GM23248 (cell line): ENCODE results near the gene YPEL2. TPM values are rescaled to one million over a fixed set of nuclear protein-coding genes. Genes with fewer than 3 reads are reported as not detected.

Experiments used
- DNase-seq: peaks from one replicate; pipeline ENCODE4 v3.0.0-alpha.2; 2015
- H2AFZ ChIP-seq: fragments of 200-600 bp; sonication (generic); 2 replicates; pipeline ENCODE4 v1.6.1; 2016; ENCODE audit warnings: antibody characterized with exemption
- H3F3A ChIP-seq: fragments of 200-600 bp; sonication (generic); 2 replicates; pipeline ENCODE4 v1.6.1; 2016; ENCODE audit warnings: mild to moderate bottlenecking, antibody characterized with exemption, mixed run types; ENCODE audit not compliant: insufficient read depth
- H3K27ac ChIP-seq: fragments of 200-600 bp; sonication (generic); 2 replicates; pipeline ENCODE4 v1.5.1; 2016; ENCODE audit warnings: mild to moderate bottlenecking
- H3K27me3 ChIP-seq: fragments of 200-600 bp; sonication (generic); replicated peaks from 2 replicates; pipeline ENCODE4 v1.6.1; 2016; ENCODE audit warnings: mild to moderate bottlenecking; ENCODE audit not compliant: insufficient read depth
- H3K36me3 ChIP-seq: fragments of 200-600 bp; sonication (generic); 2 replicates; pipeline ENCODE4 v1.6.1; 2016; ENCODE audit warnings: low read depth, mild to moderate bottlenecking
- H3K4me1 ChIP-seq: fragments of 200-600 bp; sonication (generic); 2 replicates; pipeline ENCODE4 v1.6.1; 2016; ENCODE audit warnings: mild to moderate bottlenecking; ENCODE audit not compliant: insufficient read depth
- H3K4me2 ChIP-seq: fragments of 200-600 bp; sonication (generic); one replicate; pipeline ENCODE4 v1.6.1; 2016; ENCODE audit warnings: mild to moderate bottlenecking; ENCODE audit not compliant: unreplicated experiment
- H3K4me3 ChIP-seq: fragments of 200-600 bp; sonication (generic); 2 replicates; pipeline ENCODE4 v1.5.1; 2016; ENCODE audit warnings: mild to moderate bottlenecking
- H3K79me2 ChIP-seq: fragments of 200-600 bp; sonication (generic); 2 replicates; pipeline ENCODE4 v1.6.1; 2016; ENCODE audit warnings: mild to moderate bottlenecking; ENCODE audit not compliant: insufficient read depth
- H3K9ac ChIP-seq: fragments of 200-600 bp; sonication (generic); 2 replicates; pipeline ENCODE4 v1.6.1; 2016; ENCODE audit warnings: mild to moderate bottlenecking
- H3K9me2 ChIP-seq: fragments of 200-600 bp; sonication (generic); 2 replicates; pipeline ENCODE4 v1.6.1; 2016; ENCODE audit warnings: mixed run types, mild to moderate bottlenecking, moderate library complexity; ENCODE audit not compliant: insufficient read depth
- H3K9me3 ChIP-seq: fragments of 200-600 bp; sonication (generic); one replicate; pipeline ENCODE4 v1.6.1; 2017; ENCODE audit warnings: low read depth
- H4K20me1 ChIP-seq: fragments of 200-600 bp; sonication (generic); 2 replicates; pipeline ENCODE4 v1.6.0; 2016; ENCODE audit not compliant: insufficient read depth
- EZH2 ChIP-seq: fragments of 200-600 bp; sonication (generic); IDR thresholded peaks from 2 replicates; pipeline ENCODE4 v1.6.1; 2018; ENCODE audit warnings: antibody characterized with exemption, mild to moderate bottlenecking; ENCODE audit not compliant: insufficient read depth, poor library complexity, severe bottlenecking
- EZH2phosphoT487 ChIP-seq: fragments of 200-600 bp; sonication (generic); IDR thresholded peaks from 2 replicates; pipeline ENCODE4 v1.6.1; 2018; ENCODE audit warnings: antibody characterized with exemption, moderate library complexity, mild to moderate bottlenecking, low read depth; ENCODE audit not compliant: insufficient read depth
- WGBS, 2 experiments: methylation state at CpG; one replicate each; pipeline ENCODE4 v1.1.6; 2015 to 2017; ENCODE audit warnings: low lambda C conversion rate in 2 of 2, low coverage in 1 of 2; ENCODE audit errors: missing lambda C conversion rate in 2 of 2; 5-methylcytosine and 5-hydroxymethylcytosine counted together
- in situ Hi-C: fragments of 300-500 bp; cut with MboI; formaldehyde crosslinking; loops from 2 replicates; pipeline ENCODE4 v1.15.0; 2020
- polyA plus RNA-seq: library from polyadenylated mRNA; unstranded; fragments of >200 nt; fragmentation: Nextera tagmentation; extraction: Ambion mirVana; gene quantifications from 2 replicates; pipeline ENCODE4 v1.2.1, GENCODE V29; 2016
- total RNA-seq: library from RNA; depleted of rRNA; stranded (reverse); fragments of >200 nt; shearing (Covaris generic); gene quantifications from 2 replicates; pipeline ENCODE4 v1.2.3, GENCODE V29; 2014

The YPEL2 gene
- total and polyA plus RNA-seq, 2 experiments from 2014 or later, result 5.8 to 9.6 TPM

- Histone ChIP-seq H3K4me3 (no peak overlapping the region), H3K79me2 (peaks cover 38% of the 10 kb centered on the region), H3K27me3 (no peaks in the 10 kb centered on the region), H2AFZ (no peak overlapping the region), H4K20me1 (no peaks in the 10 kb centered on the region), H3K36me3 (no peaks in the 10 kb centered on the region), H3K27ac (no peak overlapping the region), H3K9ac (no peak overlapping the region), H3K9me3 (no peaks in the 10 kb centered on the region), H3K9me2 (no peaks in the 10 kb centered on the region), H3K4me2 (no peak overlapping the region), H3K4me1 (peaks cover 18% of the 10 kb centered on the region), H3F3A (peaks cover 19% of the 10 kb centered on the region)
- 80 to 83% methylated on average over 16 of the region's 16 CpGs for WGBS, 2 experiments
- TF ChIP-seq EZH2 (no peak), EZH2phosphoT487 (no peak)
- in situ Hi-C loops, result no loop called here
- DNase-seq, result no peak
Measured at GRCh38 chr17:59353106-59353854, 21.8 kb downstream of the YPEL2 start.

DNA sequence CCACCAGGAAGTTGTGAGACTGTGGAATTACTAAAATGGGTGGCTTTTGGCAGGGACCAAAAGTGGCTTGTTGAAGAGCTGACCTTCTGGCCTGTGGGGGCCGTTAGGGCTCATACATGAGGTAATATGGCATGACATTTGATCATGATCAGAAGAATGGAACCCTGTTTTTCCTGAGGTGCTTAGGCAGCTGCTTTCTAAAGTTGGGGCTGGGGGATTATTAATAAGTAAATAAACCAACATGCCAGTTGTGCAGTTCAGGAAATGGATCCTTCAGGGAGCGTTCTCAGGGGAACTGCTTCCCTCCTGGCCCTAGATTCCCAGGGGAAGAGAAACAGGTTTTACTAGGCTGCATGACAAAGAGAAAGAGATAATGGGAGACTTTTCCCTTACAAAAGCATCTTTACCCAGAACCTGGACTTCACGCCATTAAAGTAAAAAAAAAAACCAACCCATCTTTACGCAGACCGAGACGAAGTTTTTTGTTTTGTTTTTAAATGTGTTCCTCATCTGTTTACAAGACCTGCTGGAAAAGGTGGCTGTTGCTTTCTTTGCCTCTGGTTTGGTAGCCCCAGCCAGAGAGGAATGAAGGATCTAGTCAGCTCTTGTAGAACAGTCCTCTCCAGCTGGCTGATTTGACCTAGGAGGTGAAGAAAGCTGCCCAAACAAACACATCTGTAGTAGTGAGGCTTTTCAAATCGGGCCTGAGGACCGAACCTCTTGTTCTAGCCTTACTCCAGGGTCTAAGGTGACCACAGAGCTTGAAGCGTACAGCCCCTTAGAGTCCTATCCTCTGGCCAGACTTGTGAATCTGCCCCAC is 22.7 kb downstream of the YPEL2 start:
- no peak overlapping the region for H3K9ac ChIP-seq
- H3K4me3 ChIP-seq, result no peak overlapping the region
- H4K20me1 ChIP-seq, result no peaks in the 10 kb centered on the region
- H3K4me1 ChIP-seq, result peaks cover 22% of the 10 kb centered on the region
- H3K4me2 ChIP-seq, result no peak overlapping the region
- WGBS, 2 experiments, result 85 to 88% methylated on average over 9 of the region's 9 CpGs
- no peak for TF ChIP-seq EZH2
- TF ChIP-seq EZH2phosphoT487, result no peak
- H3F3A ChIP-seq, result peaks cover 23% of the 10 kb centered on the region
- H2AFZ ChIP-seq, result no peak overlapping the region
- DNase-seq, result no peak
- no peaks in the 10 kb centered on the region for H3K36me3 ChIP-seq
- no peak overlapping the region for H3K27ac ChIP-seq
- in situ Hi-C loops, result no loop called here
- no peaks in the 10 kb centered on the region for H3K27me3 ChIP-seq
- no peaks in the 10 kb centered on the region for H3K9me2 ChIP-seq
- H3K9me3 ChIP-seq, result no peaks in the 10 kb centered on the region
- H3K79me2 ChIP-seq, result peaks cover 37% of the 10 kb centered on the region

DNA sequence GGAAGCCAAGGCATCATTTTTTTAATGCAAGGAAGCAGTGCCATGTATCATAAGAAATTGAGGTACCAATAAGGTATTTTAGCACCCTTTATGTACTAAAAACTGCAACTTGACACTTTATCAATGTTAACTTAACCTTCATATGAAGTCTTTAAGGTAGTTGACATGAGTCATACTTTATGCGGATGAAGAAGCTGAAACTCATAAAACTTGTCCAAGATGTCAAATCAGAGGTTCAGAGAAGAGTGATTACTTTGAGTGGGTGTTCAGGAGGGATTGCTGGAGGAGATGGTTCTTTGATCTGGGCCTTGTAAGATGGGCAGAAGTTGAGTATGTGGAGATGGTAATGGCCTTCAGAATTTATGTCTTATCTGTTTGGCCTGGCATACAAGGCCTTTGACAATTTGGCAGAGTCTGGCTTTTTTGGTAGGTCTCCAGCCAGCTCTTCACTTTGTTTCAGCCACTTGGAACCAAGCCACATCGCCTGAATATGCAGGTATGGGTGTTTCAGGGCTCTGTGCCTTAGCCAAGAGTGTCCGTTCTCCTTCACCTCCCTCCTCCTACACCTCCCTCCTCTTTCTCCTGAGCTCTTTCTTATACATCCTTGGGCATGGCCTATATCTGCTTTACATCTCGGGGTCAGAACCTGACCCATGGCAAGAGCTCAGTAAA is 23.7 kb downstream of the YPEL2 start:
- in situ Hi-C loops, result no loop called here
- Histone ChIP-seq H3K4me1 (peaks cover 22% of the 10 kb centered on the region), H2AFZ (no peak overlapping the region), H3K36me3 (no peaks in the 10 kb centered on the region), H3K79me2 (peaks cover 39% of the 10 kb centered on the region), H3K9me3 (no peaks in the 10 kb centered on the region), H3F3A (peaks cover 23% of the 10 kb centered on the region), H4K20me1 (no peaks in the 10 kb centered on the region), H3K9ac (no peak overlapping the region), H3K4me2 (no peak overlapping the region), H3K9me2 (no peaks in the 10 kb centered on the region), H3K27ac (no peak overlapping the region), H3K27me3 (no peaks in the 10 kb centered on the region), H3K4me3 (no peak overlapping the region)
- 93 to 94% methylated on average over 4 of the region's 4 CpGs for WGBS, 2 experiments
- no peak for DNase-seq
- TF ChIP-seq EZH2, result no peak
- TF ChIP-seq EZH2phosphoT487, result no peak

DNA sequence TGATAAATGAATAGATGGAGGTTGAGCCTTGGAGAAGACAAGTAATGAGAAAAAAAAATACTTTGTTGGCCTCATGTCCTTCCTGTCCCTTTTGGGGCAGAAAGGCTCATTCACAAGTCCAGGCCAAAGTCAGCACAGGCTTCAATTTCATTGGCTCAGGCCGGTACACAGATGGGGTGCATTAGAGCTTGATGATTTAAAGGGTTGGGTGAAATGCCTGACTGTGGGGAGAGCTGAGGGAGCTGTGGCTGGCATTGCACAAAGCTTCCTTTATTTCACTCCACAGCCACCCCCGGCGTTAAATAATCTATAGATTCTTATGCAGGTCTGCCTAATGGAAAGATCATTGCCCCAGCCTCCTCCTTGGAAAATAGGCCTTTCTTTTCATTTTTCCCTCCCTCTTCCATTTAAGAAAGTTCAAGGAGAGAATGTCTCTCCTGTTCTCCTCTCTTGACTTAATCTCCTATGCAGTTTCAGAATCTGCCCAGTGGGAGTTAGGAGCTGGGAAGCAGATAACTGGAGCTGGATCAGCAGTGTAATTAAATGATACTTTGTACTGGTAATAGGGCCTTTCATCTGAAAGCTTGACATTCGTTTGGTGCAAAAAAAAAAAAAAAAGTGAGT is 24.4 kb downstream of the YPEL2 start:
- peaks cover 37% of the 10 kb centered on the region for H3K79me2 ChIP-seq
- no peaks in the 10 kb centered on the region for H4K20me1 ChIP-seq
- in situ Hi-C loops, result no loop called here
- no peak overlapping the region for H3K4me2 ChIP-seq
- H3K4me3 ChIP-seq, result no peak overlapping the region
- H3K4me1 ChIP-seq, result peaks cover 27% of the 10 kb centered on the region
- no peak overlapping the region for H3K9ac ChIP-seq
- peaks cover 29% of the 10 kb centered on the region for H3F3A ChIP-seq
- H3K9me2 ChIP-seq, result no peaks in the 10 kb centered on the region
- no peaks in the 10 kb centered on the region for H3K36me3 ChIP-seq
- no peak overlapping the region for H2AFZ ChIP-seq
- TF ChIP-seq EZH2, result no peak
- no peaks in the 10 kb centered on the region for H3K27me3 ChIP-seq
- 37 to 38% methylated on average over 4 of the region's 4 CpGs for WGBS, 2 experiments
- DNase-seq, result no peak
- H3K9me3 ChIP-seq, result no peaks in the 10 kb centered on the region
- no peak overlapping the region for H3K27ac ChIP-seq
